Measurements from ENCODE around the gene STRIP1.
A peak's percentile ranks its signal among the peaks of the same experiment; 100 is the strongest.
"Not testable (repeated sequence)": the region's sequence is repeated elsewhere in the genome, so short reads cannot be mapped to it uniquely, and the experiment has no call there.

Gene STRIP1

DNA sequence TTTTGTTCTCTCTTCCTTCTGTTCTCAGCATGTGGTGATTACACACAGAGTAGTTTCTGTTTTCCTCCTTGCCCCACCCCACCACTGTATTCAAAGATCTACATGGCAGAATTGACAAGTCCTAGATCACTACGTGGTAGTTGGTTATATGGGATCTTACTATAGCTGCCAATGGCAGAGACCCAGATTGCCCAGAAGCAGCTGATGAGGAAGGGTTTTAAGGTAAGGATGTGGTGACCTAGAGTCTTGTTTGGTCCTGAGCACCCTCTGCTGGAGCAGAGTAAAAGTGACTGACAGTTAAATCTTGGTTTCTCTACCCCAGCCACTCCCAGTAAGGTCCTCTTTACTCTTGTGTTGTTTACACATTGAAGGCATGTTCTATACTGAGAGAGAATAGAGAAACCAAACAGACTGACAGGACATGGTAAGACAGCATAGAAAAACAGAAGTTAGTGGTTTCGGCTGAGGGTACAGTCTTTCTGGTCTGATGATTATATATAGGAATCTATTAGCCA lies 22.8 kb upstream of the STRIP1 start:
- FAIRE-seq: peak; percentile 90

GRCh38 chr1:110012100-110012780 lies 22.2 kb upstream of the STRIP1 start:
- FAIRE-seq: no peak

DNA sequence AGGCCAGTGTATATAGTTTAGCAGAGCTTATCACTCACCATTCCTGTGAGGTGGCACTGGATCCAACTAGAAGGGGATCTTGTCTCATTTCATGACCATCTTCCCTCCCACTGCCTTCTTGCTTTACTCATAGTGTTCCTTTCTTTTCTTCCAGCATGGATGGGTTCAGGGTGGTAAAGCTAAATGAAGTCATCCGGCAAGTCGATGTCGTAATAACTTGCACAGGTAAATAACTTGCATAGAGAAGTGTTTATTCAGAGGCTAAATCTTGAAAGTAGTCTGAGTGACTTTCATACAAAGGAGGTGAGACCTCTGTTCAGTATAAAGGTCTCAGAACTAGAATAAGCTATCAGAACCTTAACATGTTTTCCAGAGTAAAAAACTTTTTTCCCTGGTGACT lies 16.6 kb upstream of the STRIP1 start:
- no peak for FAIRE-seq

DNA sequence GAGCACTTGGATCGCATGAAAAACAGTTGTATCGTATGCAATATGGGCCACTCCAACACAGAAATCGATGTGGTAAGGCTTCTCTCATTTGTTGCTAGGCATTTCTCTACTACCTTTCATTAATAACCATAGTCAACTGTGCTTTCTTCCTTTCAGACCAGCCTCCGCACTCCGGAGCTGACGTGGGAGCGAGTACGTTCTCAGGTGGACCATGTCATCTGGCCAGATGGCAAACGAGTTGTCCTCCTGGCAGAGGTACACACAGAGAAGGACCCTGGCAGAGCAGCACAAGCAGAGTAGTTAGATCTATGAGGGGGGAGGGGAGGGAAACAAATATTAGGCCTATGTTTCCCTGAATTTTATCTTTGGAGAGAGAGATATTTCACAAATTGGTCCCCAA lies 16.0 kb upstream of the STRIP1 start:
- FAIRE-seq: no peak

GRCh38 chr1:110019770-110020169 lies 14.7 kb upstream of the STRIP1 start:
- FAIRE-seq: no peak

- FAIRE-seq: no peak
Measured at GRCh38 chr1:110021285-110021684, 13.1 kb upstream of the STRIP1 start.

- FAIRE-seq: no peak
Measured at GRCh38 chr1:110024613-110025012, 9.8 kb upstream of the STRIP1 start.

- FAIRE-seq: not testable (repeated sequence)
Measured at GRCh38 chr1:110030687-110031086, 3.7 kb upstream of the STRIP1 start.

DNA sequence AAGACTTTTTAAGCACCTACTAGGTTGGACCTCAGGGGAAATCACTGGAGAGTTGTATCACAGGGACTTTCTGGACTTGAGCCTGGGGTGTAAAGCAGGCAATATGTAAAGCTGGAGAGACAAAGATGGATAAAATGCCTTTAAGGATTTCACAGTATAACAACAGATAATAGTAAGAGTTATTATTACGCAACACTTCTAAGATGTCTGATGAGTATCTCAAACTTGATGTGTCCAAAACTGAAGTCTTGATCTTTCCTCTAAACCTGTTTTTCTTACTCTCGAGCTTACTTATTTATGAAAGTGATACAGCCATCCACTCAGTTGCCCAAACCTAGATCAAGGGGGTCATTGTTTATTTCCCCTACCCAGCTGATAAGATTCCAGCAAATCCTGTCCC lies 2.1 kb upstream of the STRIP1 start:
- FAIRE-seq: no peak

GRCh38 chr1:110033421-110033820 lies 1.0 kb upstream of the STRIP1 start:
- FAIRE-seq: no peak

- FAIRE-seq: no peak
Measured at GRCh38 chr1:110034040-110034450, 379 bp upstream of the STRIP1 start.

GRCh38 chr1:110035236-110035752 lies 870 bp downstream of the STRIP1 start:
- FAIRE-seq: no peak

DNA sequence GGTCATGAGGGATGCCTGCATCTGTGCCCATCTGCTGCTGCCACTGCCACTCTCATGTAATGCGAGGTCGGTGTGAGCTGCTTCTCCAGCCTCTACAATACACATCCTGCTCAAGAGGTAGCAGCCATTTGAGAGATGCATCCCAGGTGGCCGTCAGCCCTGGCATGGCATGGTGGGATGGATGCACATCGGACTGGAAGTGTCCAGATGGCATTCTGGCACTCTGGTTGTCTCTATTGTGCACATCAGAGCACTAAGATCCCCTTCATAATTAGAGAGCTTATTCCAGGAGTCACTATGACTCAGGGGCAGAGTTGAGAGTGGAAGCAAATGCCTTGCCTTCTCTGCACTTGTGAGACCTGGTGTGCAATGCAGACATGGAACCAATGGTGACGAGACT lies 3.8 kb downstream of the STRIP1 start:
- FAIRE-seq: no peak

GRCh38 chr1:110039641-110040040 lies 5.2 kb downstream of the STRIP1 start:
- FAIRE-seq: no peak

GRCh38 chr1:110040548-110040947 lies 6.1 kb downstream of the STRIP1 start:
- FAIRE-seq: no peak

DNA sequence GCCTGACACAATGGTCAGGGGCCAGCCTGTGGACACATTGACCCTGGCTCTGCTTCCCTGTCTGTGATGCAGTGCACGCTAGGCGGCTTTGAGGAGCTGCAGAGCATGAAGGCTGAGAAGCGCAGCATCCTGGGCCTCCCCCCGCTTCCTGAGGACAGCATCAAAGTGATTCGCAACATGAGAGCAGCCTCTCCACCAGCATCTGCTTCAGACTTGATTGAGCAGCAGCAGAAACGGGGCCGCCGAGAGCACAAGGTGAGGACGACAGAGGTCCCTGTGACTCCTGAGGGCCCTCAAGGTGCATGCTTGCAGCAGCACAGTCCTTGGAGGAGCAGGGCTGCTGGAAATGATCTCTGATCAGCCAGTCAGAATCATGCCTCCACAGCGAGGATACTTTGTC lies 8.6 kb downstream of the STRIP1 start:
- FAIRE-seq: no peak

GRCh38 chr1:110047463-110047862 lies 13.0 kb downstream of the STRIP1 start:
- FAIRE-seq: no peak

DNA sequence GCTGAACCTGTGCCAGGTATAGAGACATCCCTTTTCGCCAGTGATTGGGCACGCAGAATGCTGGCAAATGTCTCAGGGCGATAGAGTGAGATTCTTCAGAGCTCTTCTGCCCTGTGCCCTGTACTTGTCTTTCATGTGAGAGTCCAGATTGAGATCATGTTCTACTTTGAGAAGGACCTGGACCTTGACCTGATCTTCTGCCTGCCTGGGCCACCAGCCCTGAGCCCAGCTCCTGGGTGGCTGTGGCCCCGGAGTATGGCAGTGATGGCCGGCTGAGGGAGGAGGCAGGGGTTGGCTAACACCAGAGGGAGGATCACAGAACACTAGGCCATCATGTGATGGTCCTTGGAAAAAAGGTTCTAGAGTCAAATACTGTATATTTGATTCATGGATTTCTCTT lies 13.8 kb downstream of the STRIP1 start:
- no peak for FAIRE-seq

- no peak for FAIRE-seq
Measured at GRCh38 chr1:110048923-110049601, 14.6 kb downstream of the STRIP1 start.

GRCh38 chr1:110049801-110050601 lies 15.6 kb downstream of the STRIP1 start:
- no peak for FAIRE-seq

DNA sequence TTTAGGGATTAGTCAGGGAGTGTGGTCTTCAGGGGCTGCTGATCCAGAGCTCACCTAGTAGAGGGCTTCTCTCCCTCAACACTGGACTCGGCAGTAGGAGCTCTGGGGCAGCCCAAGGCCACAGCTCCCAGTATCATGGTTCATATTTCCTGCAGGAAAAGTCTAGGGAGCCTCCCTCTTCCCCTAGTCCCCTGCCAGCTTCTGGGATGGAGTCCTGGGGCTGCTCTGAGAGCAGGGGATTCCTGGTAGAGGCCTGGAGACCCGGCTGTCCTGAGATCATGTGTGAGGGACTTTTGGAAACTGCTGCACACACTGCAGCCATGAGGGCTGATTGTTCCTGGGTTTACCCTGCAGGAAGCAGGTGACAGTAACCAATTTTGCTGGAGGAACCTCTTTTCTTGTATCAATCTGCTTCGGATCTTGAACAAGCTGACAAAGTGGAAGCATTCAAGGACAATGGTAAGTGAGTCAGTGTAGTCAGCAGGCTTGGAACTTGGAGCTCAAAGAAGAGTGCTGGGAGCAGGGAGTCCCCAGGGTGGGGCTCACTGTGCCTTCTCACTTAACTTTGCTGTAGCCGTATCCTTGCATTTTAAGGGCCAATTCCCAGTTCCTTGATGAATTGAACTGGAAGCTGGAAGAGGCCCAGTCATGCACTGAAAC lies 16.3 kb downstream of the STRIP1 start:
- no peak for FAIRE-seq

- no peak for FAIRE-seq
Measured at GRCh38 chr1:110051262-110051648, 16.8 kb downstream of the STRIP1 start.

All from G401.6 (cell line).